ENCODE results near the gene SOCS1.

Gene SOCS1

DNA sequence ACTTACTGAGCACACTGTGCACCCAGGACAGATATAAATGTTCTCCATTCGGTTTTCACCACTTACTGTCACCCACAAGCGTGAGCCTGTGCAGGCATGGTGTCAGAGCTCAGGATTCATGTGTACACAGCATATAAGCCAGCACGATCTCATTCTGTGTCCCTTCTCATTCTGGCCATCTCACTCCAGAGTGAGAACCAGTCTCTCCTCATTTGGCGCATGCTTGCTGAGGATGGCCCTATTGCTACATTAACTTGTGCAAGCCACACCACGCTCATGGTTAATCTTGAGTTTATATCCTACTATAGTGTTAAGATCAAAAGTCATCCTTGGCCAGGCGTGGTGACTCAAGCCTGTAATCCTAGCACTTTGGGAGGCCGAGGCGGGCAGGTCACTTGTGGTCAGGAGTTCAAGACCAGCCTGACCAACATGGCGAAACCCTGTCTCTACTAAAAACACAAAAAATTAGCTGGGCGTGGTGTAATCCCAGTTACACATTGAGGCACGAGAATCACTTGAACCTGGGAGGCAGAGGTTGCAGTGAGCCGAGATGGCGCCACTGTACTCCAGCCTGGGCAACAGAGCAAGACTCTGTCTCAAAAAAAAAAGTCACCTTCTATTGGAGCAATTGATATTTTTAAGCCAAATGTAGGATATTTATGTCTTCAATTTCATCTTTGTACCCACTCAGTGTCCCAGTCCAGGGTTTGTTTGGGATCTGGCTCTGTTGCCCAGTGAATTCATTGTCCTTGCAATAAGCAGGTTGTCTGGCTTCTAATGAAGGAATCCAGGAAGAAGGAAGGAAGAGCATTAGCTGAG lies 20.9 kb downstream of the SOCS1 start:
- no peaks in the 10 kb centered on the region for H3K4me1 ChIP-seq (ENCODE audit: control insufficient read depth in 1 of 2, insufficient read depth in 2 of 2, low read length in 2 of 2)
- H3K9me3 ChIP-seq (ENCODE audit: insufficient read depth, low read depth, low read length) = no peaks in the 10 kb centered on the region
- H3K36me3 ChIP-seq (ENCODE audit: control insufficient read depth in 1 of 2, insufficient read depth in 2 of 2, low read length in 2 of 2) = no peaks in the 10 kb centered on the region
- H3K23ac ChIP-seq (ENCODE audit: low read length) = no peak overlapping the region
- no peaks in the 10 kb centered on the region for H3K79me1 ChIP-seq (ENCODE audit: low read length)
- no peak overlapping the region for H2AK5ac ChIP-seq (ENCODE audit: low read length)
- no peak overlapping the region for H4K12ac ChIP-seq (ENCODE audit: low read depth, low read length)
- H2BK5ac ChIP-seq (ENCODE audit: low read depth, low read length, poor library complexity) = no peak overlapping the region
- no peak overlapping the region for H2AFZ ChIP-seq (ENCODE audit: insufficient read depth, low read length, poor library complexity)
- H3K4ac ChIP-seq (ENCODE audit: low read depth, low read length) = no peak overlapping the region
- no peaks in the 10 kb centered on the region for H3K27me3 ChIP-seq (ENCODE audit: insufficient read depth, low read length)
- no peak overlapping the region for H4K91ac ChIP-seq (ENCODE audit: low read depth, low read length)
- no peak overlapping the region for H2BK12ac ChIP-seq (ENCODE audit: low read length)
- no CpG with 5 or more reads among the region's 13 CpGs for WGBS (ENCODE audit: extremely low coverage, insufficient coverage, insufficient read length)
- H3K79me2 ChIP-seq (ENCODE audit: control insufficient read depth, insufficient read depth, low read length, poor library complexity) = no peaks in the 10 kb centered on the region
- H3K9ac ChIP-seq (ENCODE audit: low read length) = no peak overlapping the region
- H3K18ac ChIP-seq (ENCODE audit: low read length) = no peak overlapping the region
- no peak overlapping the region for H2BK120ac ChIP-seq (ENCODE audit: insufficient read depth, low read length, poor library complexity)
- H3K14ac ChIP-seq (ENCODE audit: low read length) = no peak overlapping the region
- no peak overlapping the region for H3K27ac ChIP-seq (ENCODE audit: low read depth, low read length)
- H4K8ac ChIP-seq (ENCODE audit: low read depth, low read length) = no peak overlapping the region
- no peak overlapping the region for H3K4me3 ChIP-seq (ENCODE audit: low read depth, low read length)
- H3K4me2 ChIP-seq (ENCODE audit: low read length) = no peak overlapping the region
- DNase-seq = no peak

DNA sequence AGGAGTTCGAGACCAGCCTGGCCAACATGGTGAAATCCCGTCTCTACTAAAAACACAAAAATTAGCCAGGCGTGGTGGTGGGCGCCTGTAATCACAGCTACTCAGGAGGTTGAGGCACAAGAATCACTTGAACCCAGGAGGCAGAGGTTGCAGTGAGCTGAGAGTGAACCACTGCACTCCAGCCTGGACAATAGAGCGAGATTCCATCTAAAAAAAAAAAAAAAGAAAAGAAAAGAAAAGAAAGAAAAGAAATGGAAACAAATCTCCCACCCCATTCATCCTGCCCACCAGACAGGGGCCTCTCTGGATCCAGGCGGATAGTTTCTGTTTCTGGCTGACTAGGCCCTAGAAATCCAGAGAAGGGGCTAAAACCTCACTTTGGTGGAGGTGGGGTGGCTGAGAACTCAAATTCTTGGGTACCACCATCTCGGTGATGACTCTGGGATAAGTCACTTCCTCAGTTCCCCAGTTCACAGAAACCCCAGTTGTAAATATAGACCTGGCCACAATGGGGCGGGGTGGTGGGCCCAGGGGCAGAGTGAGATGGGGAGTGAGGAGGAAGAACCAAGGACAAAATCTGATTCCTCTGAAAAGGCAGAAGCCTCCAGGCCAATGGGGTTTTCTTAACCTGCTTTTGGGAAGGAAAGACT lies 22.2 kb downstream of the SOCS1 start:
- no peak overlapping the region for H3K18ac ChIP-seq (ENCODE audit: low read length)
- H4K12ac ChIP-seq (ENCODE audit: low read depth, low read length) = no peak overlapping the region
- H3K79me2 ChIP-seq (ENCODE audit: control insufficient read depth, insufficient read depth, low read length, poor library complexity) = no peaks in the 10 kb centered on the region
- no peak overlapping the region for H3K4ac ChIP-seq (ENCODE audit: low read depth, low read length)
- H3K27ac ChIP-seq (ENCODE audit: low read depth, low read length) = no peak overlapping the region
- no peaks in the 10 kb centered on the region for H3K36me3 ChIP-seq (ENCODE audit: control insufficient read depth in 1 of 2, insufficient read depth in 2 of 2, low read length in 2 of 2)
- H3K9me3 ChIP-seq (ENCODE audit: insufficient read depth, low read depth, low read length) = no peaks in the 10 kb centered on the region
- DNase-seq = no peak
- no CpG with 5 or more reads among the region's 8 CpGs for WGBS (ENCODE audit: extremely low coverage, insufficient coverage, insufficient read length)
- no peak overlapping the region for H3K23ac ChIP-seq (ENCODE audit: low read length)
- no peak overlapping the region for H2AK5ac ChIP-seq (ENCODE audit: low read length)
- H3K9ac ChIP-seq (ENCODE audit: low read length) = no peak overlapping the region
- no peaks in the 10 kb centered on the region for H3K27me3 ChIP-seq (ENCODE audit: insufficient read depth, low read length)
- no peaks in the 10 kb centered on the region for H3K4me1 ChIP-seq (ENCODE audit: control insufficient read depth in 1 of 2, insufficient read depth in 2 of 2, low read length in 2 of 2)
- H2BK120ac ChIP-seq (ENCODE audit: insufficient read depth, low read length, poor library complexity) = no peak overlapping the region
- H3K14ac ChIP-seq (ENCODE audit: low read length) = no peak overlapping the region
- no peak overlapping the region for H2AFZ ChIP-seq (ENCODE audit: insufficient read depth, low read length, poor library complexity)
- H3K4me3 ChIP-seq (ENCODE audit: low read depth, low read length) = no peak overlapping the region
- no peak overlapping the region for H4K91ac ChIP-seq (ENCODE audit: low read depth, low read length)
- H2BK5ac ChIP-seq (ENCODE audit: low read depth, low read length, poor library complexity) = no peak overlapping the region
- no peak overlapping the region for H4K8ac ChIP-seq (ENCODE audit: low read depth, low read length)
- H2BK12ac ChIP-seq (ENCODE audit: low read length) = no peak overlapping the region
- H3K79me1 ChIP-seq (ENCODE audit: low read length) = no peaks in the 10 kb centered on the region
- no peak overlapping the region for H3K4me2 ChIP-seq (ENCODE audit: low read length)

DNA sequence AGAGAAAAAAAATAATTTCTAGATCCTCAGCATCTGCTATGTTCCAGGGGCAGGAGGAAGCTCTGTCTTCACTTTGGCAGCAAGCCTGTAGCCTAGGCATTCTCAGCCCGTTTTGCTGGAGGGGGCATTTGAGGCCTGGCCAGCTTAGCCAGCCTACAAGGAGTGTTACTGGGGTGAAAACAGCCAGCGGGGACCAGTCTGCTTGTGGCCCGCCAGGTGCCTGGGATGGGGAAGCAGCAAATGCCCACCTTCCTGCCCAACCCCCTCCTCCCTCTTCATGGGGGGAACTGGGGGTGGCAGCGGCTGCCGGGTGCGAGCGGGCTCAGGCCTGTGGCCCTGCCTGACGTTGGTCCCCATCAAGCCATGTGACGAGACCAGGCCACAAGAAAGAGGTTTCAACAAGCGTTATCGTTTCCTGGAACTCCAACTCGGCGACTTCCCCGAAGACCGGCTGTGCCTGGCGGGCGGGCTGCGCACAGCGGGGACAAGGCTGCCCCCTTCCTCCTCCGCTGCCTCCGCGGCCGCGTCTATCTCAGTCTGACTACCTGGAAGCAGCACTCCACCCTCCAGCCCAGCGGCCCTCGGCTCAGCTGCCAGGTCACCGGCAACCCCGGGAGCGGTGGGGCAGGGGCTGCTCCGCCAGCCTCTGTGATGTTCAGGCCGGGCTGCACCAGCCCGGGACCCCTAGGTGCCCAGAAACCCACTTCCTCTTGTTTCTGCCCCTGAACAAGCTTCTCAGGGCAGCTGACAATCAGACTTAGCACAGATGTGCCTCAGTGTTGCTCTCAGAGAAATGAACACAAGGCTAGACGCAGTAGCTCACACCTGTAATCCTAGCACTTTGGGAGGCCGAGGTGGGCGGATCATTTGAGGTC lies 22.9 kb downstream of the SOCS1 start:
- Histone ChIP-seq H2AK5ac (ENCODE audit: low read length) (no peak overlapping the region), H2BK120ac (ENCODE audit: insufficient read depth, low read length, poor library complexity) (no peak overlapping the region), H2BK5ac (ENCODE audit: low read depth, low read length, poor library complexity) (no peak overlapping the region), H3K4me3 (ENCODE audit: low read depth, low read length) (no peak overlapping the region), H3K79me1 (ENCODE audit: low read length) (no peaks in the 10 kb centered on the region), H3K9ac (ENCODE audit: low read length) (no peak overlapping the region), H3K9me3 (ENCODE audit: insufficient read depth, low read depth, low read length) (no peaks in the 10 kb centered on the region), H3K27ac (ENCODE audit: low read depth, low read length) (no peak overlapping the region), H3K4ac (ENCODE audit: low read depth, low read length) (no peak overlapping the region), H4K91ac (ENCODE audit: low read depth, low read length) (no peak overlapping the region), H3K4me2 (ENCODE audit: low read length) (no peak overlapping the region), H3K27me3 (ENCODE audit: insufficient read depth, low read length) (no peaks in the 10 kb centered on the region), H3K36me3 (ENCODE audit: control insufficient read depth in 1 of 2, insufficient read depth in 2 of 2, low read length in 2 of 2) (no peaks in the 10 kb centered on the region), H2AFZ (ENCODE audit: insufficient read depth, low read length, poor library complexity) (no peak overlapping the region), H3K23ac (ENCODE audit: low read length) (no peak overlapping the region), H3K4me1 (ENCODE audit: control insufficient read depth in 1 of 2, insufficient read depth in 2 of 2, low read length in 2 of 2) (no peaks in the 10 kb centered on the region), H3K79me2 (ENCODE audit: control insufficient read depth, insufficient read depth, low read length, poor library complexity) (no peaks in the 10 kb centered on the region), H2BK12ac (ENCODE audit: low read length) (no peak overlapping the region), H3K18ac (ENCODE audit: low read length) (no peak overlapping the region), H4K12ac (ENCODE audit: low read depth, low read length) (no peak overlapping the region), H4K8ac (ENCODE audit: low read depth, low read length) (no peak overlapping the region), H3K14ac (ENCODE audit: low read length) (no peak overlapping the region)
- no peak for DNase-seq
- WGBS (ENCODE audit: extremely low coverage, insufficient coverage, insufficient read length) = no CpG with 5 or more reads among the region's 35 CpGs

DNA sequence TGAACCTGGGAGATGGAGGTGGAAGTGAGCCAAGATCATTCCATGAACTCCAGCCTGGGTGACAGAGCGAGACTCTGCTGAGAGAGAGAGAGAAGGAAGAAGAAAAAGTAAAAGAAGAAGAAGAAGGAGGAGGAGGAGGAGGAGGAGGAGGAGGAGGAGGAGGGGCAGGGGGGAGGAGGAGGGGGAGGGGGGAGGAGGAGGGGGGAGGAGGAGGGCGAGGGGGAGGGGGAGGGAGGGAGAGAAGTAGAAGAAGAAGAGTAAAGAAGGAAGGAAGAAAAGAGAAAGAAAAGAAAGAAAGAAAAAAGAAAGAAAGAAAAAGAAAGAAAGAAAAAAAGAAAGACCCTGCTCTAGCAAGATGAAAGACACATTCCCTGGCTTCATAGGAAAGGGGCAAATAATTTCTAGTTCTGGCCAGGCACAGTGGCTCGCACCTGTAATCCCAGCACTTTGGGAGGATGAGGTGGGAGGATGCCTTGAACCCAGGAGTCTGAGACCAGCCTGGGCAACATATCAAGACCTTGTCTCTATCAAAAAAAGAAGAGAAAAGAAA lies 23.6 kb downstream of the SOCS1 start:
- Histone ChIP-seq H4K12ac (ENCODE audit: low read depth, low read length) (no peak overlapping the region), H3K27me3 (ENCODE audit: insufficient read depth, low read length) (no peaks in the 10 kb centered on the region), H3K14ac (ENCODE audit: low read length) (no peak overlapping the region), H3K18ac (ENCODE audit: low read length) (no peak overlapping the region), H3K4me3 (ENCODE audit: low read depth, low read length) (no peak overlapping the region), H3K36me3 (ENCODE audit: control insufficient read depth in 1 of 2, insufficient read depth in 2 of 2, low read length in 2 of 2) (no peaks in the 10 kb centered on the region), H4K91ac (ENCODE audit: low read depth, low read length) (no peak overlapping the region), H3K4ac (ENCODE audit: low read depth, low read length) (no peak overlapping the region), H3K4me1 (ENCODE audit: control insufficient read depth in 1 of 2, insufficient read depth in 2 of 2, low read length in 2 of 2) (no peaks in the 10 kb centered on the region), H3K4me2 (ENCODE audit: low read length) (no peak overlapping the region), H2AFZ (ENCODE audit: insufficient read depth, low read length, poor library complexity) (no peak overlapping the region), H2BK12ac (ENCODE audit: low read length) (no peak overlapping the region), H3K9ac (ENCODE audit: low read length) (no peak overlapping the region), H3K23ac (ENCODE audit: low read length) (no peak overlapping the region), H3K27ac (ENCODE audit: low read depth, low read length) (no peak overlapping the region), H2AK5ac (ENCODE audit: low read length) (no peak overlapping the region), H2BK120ac (ENCODE audit: insufficient read depth, low read length, poor library complexity) (no peak overlapping the region), H2BK5ac (ENCODE audit: low read depth, low read length, poor library complexity) (no peak overlapping the region), H3K79me1 (ENCODE audit: low read length) (no peaks in the 10 kb centered on the region), H3K79me2 (ENCODE audit: control insufficient read depth, insufficient read depth, low read length, poor library complexity) (no peaks in the 10 kb centered on the region), H3K9me3 (ENCODE audit: insufficient read depth, low read depth, low read length) (no peaks in the 10 kb centered on the region), H4K8ac (ENCODE audit: low read depth, low read length) (no peak overlapping the region)
- DNase-seq = no peak
- whole genome bisulfite sequencing (ENCODE audit: extremely low coverage, insufficient coverage, insufficient read length) = no CpG with 5 or more reads among the region's 3 CpGs
